ENCODE results near the gene METTL21A. TPM values are rescaled to one million over a fixed set of nuclear protein-coding genes. Genes with fewer than 3 reads are reported as not detected.

METTL21A gene
- polyA plus RNA-seq, 4 donors: 31.7 to 35.5 (median 33.1) TPM

GRCh38 chr2:207565736-207566500, 59.3 kb downstream of the METTL21A start:
- DNase-seq (ENCODE audit: low read depth in 4 of 4, low spot score in 3 of 4): no peak

Other genes with a start within 250 kb of the METTL21A start
- 10 to 100 TPM; 65.5 to 75.8 (median 69.5) TPM for gene CREB1, start 95.4 kb downstream of the METTL21A start, polyA plus RNA-seq (ENCODE audit: insufficient read length in 4 of 4)
- gene CCNYL1, start 86.2 kb upstream of the METTL21A start, polyA plus RNA-seq (ENCODE audit: insufficient read length in 4 of 4): 10 to 100 TPM; 18.2 to 22.4 (median 19.3) TPM
- gene FZD5, start 144.5 kb upstream of the METTL21A start, polyA plus RNA-seq (ENCODE audit: insufficient read length in 4 of 4): 10 to 100 TPM in 2 of 4 donors, 1 to 10 TPM in 2; 1.8 to 15.0 (median 11.4) TPM

Measured in left renal pelvis (tissue), 4 donors.